Ectodermal cell (in vitro differentiated cells): Measurements from ENCODE around the gene INSC. TPM values are rescaled to one million over a fixed set of nuclear protein-coding genes. Genes with fewer than 3 reads are reported as not detected.
"Not testable (repeated sequence)": the region's sequence is repeated elsewhere in the genome, so short reads cannot be mapped to it uniquely, and the experiment has no call there.

ENCODE experiments used
- H3K27ac ChIP-seq: 2 replicates; pipeline ENCODE4 v1.7.0; 2013; ENCODE audit warnings: mild to moderate bottlenecking, low read depth, low read length; ENCODE audit not compliant: insufficient read depth, poor library complexity, severe bottlenecking
- H3K27me3 ChIP-seq: 2 replicates; pipeline ENCODE4 v1.7.0; 2013; ENCODE audit warnings: mild to moderate bottlenecking, low read length; ENCODE audit not compliant: insufficient read depth, control insufficient read depth, poor library complexity, severe bottlenecking
- H3K36me3 ChIP-seq: one replicate; pipeline ENCODE4 v1.7.0; 2013; ENCODE audit warnings: low read length; ENCODE audit not compliant: control insufficient read depth, insufficient read depth
- H3K4me1 ChIP-seq: one replicate; pipeline ENCODE4 v1.7.0; 2013; ENCODE audit warnings: low read length; ENCODE audit not compliant: control insufficient read depth, insufficient read depth
- H3K4me3 ChIP-seq: 2 replicates; pipeline ENCODE4 v1.7.0; 2013; ENCODE audit warnings: low read depth, low read length, control low read depth; ENCODE audit not compliant: insufficient read depth
- H3K9me3 ChIP-seq: 2 replicates; pipeline ENCODE4 v1.7.0; 2013; ENCODE audit warnings: mild to moderate bottlenecking, low read length, moderate library complexity; ENCODE audit not compliant: control insufficient read depth
- WGBS, 2 experiments: methylation state at CpG; one replicate each; pipeline ENCODE4 v1.1.7; 2013; ENCODE audit warnings: missing lambda C conversion rate in 2 of 2; 5-methylcytosine and 5-hydroxymethylcytosine counted together
- polyA plus RNA-seq, 4 experiments: library from polyadenylated mRNA; stranded (reverse); fragments of 50-300 nt; gene quantifications; one replicate each; pipeline ENCODE4 v1.2.3, GENCODE V29; 2013

INSC gene
- polyA plus RNA-seq (2013, experiment 1 of 4) = 2.0 TPM
- 1.5 TPM for polyA plus RNA-seq (2013, experiment 2 of 4)
- polyA plus RNA-seq (2013, experiment 3 of 4) = 1.3 TPM
- 1.7 TPM for polyA plus RNA-seq (2013, experiment 4 of 4)

- no peaks in the 10 kb centered on the region for H3K9me3 ChIP-seq
- 8% methylated on average over 50 of the region's 50 CpGs for WGBS, 2 experiments
- no peak within 1 kb of the TSS for H3K27ac ChIP-seq
- peak within 1 kb of the TSS; percentile 43 for H3K4me3 ChIP-seq
- H3K27me3 ChIP-seq = peaks cover 37% of the 10 kb centered on the region
- no peaks in the 10 kb centered on the region for H3K4me1 ChIP-seq
- H3K36me3 ChIP-seq = no peaks in the 10 kb centered on the region
Measured at GRCh38 chr11:15114501-15115475, at the start of gene INSC. Gene INSC, plus strand, starts transcription at chr11:15114923. Its CDS starts 34,252 bp downstream, at chr11:15149175.

GRCh38 chr11:15069751-15070150, 45.0 kb upstream of the INSC start:
- H3K27me3 ChIP-seq = peaks cover 33% of the 10 kb centered on the region
- H3K4me3 ChIP-seq, H3K36me3 ChIP-seq, H3K4me1 ChIP-seq, H3K27ac ChIP-seq, H3K9me3 ChIP-seq: not testable (repeated sequence)
- 92 to 93% methylated on average over 7 of the region's 7 CpGs for WGBS, 2 experiments

GRCh38 chr11:15071556-15072255, 43.0 kb upstream of the INSC start:
- H3K4me3 ChIP-seq = no peak overlapping the region
- WGBS, 2 experiments = 89 to 92% methylated on average over 32 of the region's 32 CpGs
- H3K27ac ChIP-seq = no peak overlapping the region

GRCh38 chr11:15072551-15073143, 42.1 kb upstream of the INSC start:
- no peaks in the 10 kb centered on the region for H3K9me3 ChIP-seq
- no peaks in the 10 kb centered on the region for H3K4me1 ChIP-seq
- no peak overlapping the region for H3K27ac ChIP-seq
- WGBS, 2 experiments = 81 to 83% methylated on average over 22 to 23 of the region's 23 CpGs
- peaks cover 34% of the 10 kb centered on the region for H3K27me3 ChIP-seq
- H3K4me3 ChIP-seq = no peak overlapping the region
- H3K36me3 ChIP-seq = no peaks in the 10 kb centered on the region

More at GRCh38 chr11:15071556-15072255, 43.0 kb upstream of the INSC start:
- peaks cover 34% of the 10 kb centered on the region for H3K27me3 ChIP-seq
- no peaks in the 10 kb centered on the region for H3K36me3 ChIP-seq
- no peaks in the 10 kb centered on the region for H3K4me1 ChIP-seq
- no peaks in the 10 kb centered on the region for H3K9me3 ChIP-seq

- 2% methylated on average over 60 of the region's 60 CpGs for WGBS, 2 experiments
- Histone ChIP-seq H3K9me3 (no peaks in the 10 kb centered on the region), H3K4me3 (peak within 1 kb of the TSS; percentile 20), H3K36me3 (no peaks in the 10 kb centered on the region), H3K27me3 (peaks cover 34% of the 10 kb centered on the region), H3K4me1 (no peaks in the 10 kb centered on the region), H3K27ac (no peak within 1 kb of the TSS)
Measured at GRCh38 chr11:15073361-15074205, 41.1 kb upstream of the INSC start, which contains the start of gene CALCB. Gene CALCB, plus strand, starts transcription at chr11:15073593. Its CDS starts 1,126 bp downstream, at chr11:15074719.

GRCh38 chr11:15074206-15075161, 40.2 kb upstream of the INSC start:
- Histone ChIP-seq H3K36me3 (no peaks in the 10 kb centered on the region), H3K9me3 (no peaks in the 10 kb centered on the region), H3K27me3 (peaks cover 34% of the 10 kb centered on the region), H3K4me3 (peak overlapping the region; percentile 20), H3K27ac (no peak overlapping the region), H3K4me1 (no peaks in the 10 kb centered on the region)
- WGBS, 2 experiments = 10 to 11% methylated on average over 33 of the region's 33 CpGs

GRCh38 chr11:15075162-15075526, 39.6 kb upstream of the INSC start:
- H3K27me3 ChIP-seq = peaks cover 34% of the 10 kb centered on the region
- no peaks in the 10 kb centered on the region for H3K9me3 ChIP-seq
- no peaks in the 10 kb centered on the region for H3K36me3 ChIP-seq
- WGBS, 2 experiments = 55 to 57% methylated on average over 4 of the region's 4 CpGs
- no peak overlapping the region for H3K4me3 ChIP-seq
- H3K4me1 ChIP-seq = no peaks in the 10 kb centered on the region
- H3K27ac ChIP-seq = no peak overlapping the region

GRCh38 chr11:15091175-15091574, 23.5 kb upstream of the INSC start:
- H3K36me3 ChIP-seq = no peaks in the 10 kb centered on the region
- H3K4me3 ChIP-seq = no peak overlapping the region
- no peaks in the 10 kb centered on the region for H3K27me3 ChIP-seq
- H3K4me1 ChIP-seq = no peaks in the 10 kb centered on the region
- H3K9me3 ChIP-seq = no peaks in the 10 kb centered on the region
- no peak overlapping the region for H3K27ac ChIP-seq

- H3K27me3 ChIP-seq = no peaks in the 10 kb centered on the region
Measured at GRCh38 chr11:15091625-15092024, 23.1 kb upstream of the INSC start.

More at GRCh38 chr11:15091625-15092024, 23.1 kb upstream of the INSC start:
- Histone ChIP-seq H3K36me3 (no peaks in the 10 kb centered on the region), H3K4me3 (no peak overlapping the region), H3K9me3 (no peaks in the 10 kb centered on the region), H3K4me1 (no peaks in the 10 kb centered on the region), H3K27ac (no peak overlapping the region)
- 86 to 91% methylated on average over 1 of the region's 1 CpG for WGBS, 2 experiments
